ENCODE results near the gene TSHZ1.

Gene TSHZ1

DNA sequence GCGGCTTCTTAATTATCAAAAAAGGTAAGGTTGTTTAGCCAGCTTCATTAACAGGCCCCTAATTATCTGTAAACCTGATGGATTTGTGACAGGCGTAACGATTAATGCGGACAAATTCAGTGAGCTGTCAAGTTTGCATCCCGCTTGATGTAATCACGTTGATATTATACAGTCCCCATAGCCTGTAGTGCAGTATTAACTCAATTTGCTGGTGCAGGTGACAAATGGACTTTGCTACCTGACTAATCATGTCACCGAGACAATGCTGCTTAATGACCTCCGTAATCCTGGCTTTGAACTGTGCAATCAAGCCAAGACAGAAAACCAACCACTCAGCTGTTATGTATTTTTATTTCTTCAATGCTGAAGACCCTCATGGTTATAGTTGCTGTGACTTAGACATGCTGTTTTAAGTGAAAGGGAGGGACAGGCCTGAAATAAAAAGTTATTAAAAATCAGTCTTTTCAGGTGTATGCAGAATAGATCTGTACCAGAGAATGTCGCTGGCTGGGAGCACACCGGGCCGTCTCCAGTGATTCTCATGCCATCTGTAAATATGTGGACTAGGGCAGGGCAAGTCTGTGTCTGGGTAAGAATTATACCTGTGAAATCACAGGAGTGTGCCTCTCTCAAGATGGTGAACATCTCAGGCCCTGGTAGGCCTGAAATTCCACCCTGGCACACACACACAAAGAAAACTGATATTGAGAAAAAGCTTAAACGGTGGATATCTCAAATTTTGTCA lies 4.3 kb downstream of the TSHZ1 start:
- TF ChIP-seq, protein P1, sequence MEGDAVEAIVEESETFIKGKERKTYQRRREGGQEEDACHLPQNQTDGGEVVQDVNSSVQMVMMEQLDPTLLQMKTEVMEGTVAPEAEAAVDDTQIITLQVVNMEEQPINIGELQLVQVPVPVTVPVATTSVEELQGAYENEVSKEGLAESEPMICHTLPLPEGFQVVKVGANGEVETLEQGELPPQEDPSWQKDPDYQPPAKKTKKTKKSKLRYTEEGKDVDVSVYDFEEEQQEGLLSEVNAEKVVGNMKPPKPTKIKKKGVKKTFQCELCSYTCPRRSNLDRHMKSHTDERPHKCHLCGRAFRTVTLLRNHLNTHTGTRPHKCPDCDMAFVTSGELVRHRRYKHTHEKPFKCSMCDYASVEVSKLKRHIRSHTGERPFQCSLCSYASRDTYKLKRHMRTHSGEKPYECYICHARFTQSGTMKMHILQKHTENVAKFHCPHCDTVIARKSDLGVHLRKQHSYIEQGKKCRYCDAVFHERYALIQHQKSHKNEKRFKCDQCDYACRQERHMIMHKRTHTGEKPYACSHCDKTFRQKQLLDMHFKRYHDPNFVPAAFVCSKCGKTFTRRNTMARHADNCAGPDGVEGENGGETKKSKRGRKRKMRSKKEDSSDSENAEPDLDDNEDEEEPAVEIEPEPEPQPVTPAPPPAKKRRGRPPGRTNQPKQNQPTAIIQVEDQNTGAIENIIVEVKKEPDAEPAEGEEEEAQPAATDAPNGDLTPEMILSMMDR (IDR thresholded peaks at IDR 0.05; ENCODE audit: extremely low read depth, missing control alignments) = no peak
- no peak for DNase-seq (ENCODE audit: low spot score)

DNA sequence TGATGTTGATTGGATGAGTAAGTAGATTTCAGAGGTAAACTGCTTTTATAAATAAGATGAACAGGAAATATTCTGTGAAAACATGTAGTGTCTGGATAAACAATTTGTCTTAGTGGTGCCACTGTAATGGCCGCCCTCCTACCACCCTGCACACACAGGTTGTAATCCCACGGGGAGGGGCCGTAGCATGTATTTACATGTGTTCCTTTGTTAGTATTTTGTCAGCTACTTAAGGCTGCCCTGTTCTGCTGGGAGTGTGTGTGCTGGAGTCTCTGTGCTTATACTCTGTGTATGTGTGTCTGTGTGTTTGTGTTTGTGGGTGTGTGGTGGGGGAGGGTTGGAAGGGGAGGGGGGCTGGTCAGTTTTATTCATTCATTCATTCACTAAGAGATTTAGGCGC lies 5.1 kb downstream of the TSHZ1 start:
- TF ChIP-seq, protein P1 (IDR thresholded peaks at IDR 0.05; ENCODE audit: extremely low read depth, missing control alignments) = no peak
- no peak for DNase-seq (ENCODE audit: low spot score)

DNA sequence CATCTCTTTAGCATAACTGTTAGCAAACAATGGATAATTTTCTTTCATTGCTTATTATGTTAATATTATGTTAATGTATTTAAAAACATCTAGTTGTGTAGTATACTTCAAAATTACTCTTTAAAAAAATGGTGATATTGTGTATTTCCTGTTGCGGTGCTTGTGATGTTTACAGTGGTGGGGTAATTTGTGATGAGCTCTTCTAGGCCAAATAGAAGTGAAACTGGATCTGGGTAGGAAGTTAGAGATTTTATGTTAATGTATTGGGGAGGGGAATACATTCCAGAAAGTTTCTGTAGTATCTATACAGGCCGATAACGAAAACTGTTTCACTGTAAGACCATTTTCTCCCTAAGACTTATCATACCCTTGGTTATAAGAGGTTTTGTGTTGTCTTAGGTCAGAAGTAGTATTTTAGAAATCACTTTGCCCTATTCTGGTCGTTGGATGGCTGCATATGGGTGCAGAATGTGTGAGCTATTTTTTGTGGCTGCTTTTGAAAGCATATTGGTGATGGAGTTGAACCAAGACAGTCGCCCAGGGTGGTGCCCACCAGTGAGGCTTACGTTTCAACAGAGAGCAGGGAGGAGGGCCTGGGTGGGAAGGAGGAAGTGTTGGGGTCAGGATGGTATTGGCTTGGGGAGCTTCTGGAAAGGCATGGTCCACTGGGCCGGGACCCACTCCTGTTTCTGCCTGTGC lies 5.8 kb downstream of the TSHZ1 start:
- DNase-seq (ENCODE audit: low spot score) = no peak
- TF ChIP-seq, protein P1 (IDR thresholded peaks at IDR 0.05; ENCODE audit: extremely low read depth, missing control alignments) = no peak

DNA sequence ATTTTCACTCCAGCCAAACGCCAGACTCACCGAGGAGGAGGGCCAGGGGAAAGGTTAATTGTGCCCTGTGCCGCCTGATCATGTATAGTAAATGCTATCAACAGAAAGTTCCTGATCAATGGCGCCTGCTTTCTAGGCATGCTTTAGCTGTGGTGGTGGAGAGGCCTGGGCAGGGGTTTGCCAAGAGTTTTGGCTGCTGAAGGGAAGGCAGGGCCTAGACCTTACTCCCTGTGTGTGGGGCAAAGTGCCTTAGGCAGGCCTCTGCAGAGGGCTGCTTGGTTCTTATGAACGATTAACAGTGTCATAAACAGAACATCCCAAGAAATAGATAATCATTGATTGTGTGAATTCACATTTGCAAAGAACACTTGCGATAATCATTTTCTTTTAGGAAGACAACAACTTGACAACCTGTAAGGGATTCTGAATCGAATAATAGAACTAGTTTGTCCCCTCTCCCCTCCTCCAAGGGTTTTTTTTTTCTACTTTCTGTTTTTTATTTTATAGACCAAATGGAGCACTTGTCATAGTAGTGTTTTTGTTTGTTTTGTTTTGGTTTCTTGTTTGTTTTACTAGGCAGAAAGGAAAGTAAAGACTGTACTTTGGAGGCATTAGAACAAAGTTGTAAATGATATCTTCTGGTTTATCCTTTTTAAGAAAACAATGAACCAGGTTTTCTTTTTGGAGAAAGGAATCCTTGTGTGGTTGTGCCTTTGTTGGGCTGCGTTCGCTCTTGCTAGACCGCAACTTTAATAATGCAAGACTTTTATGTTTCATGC lies 6.5 kb downstream of the TSHZ1 start:
- no peak for DNase-seq (ENCODE audit: low spot score)
- TF ChIP-seq, protein P1 (IDR thresholded peaks at IDR 0.05; ENCODE audit: extremely low read depth, missing control alignments) = no peak

GRCh38 chr18:75218065-75218923 lies 7.7 kb downstream of the TSHZ1 start:
- TF ChIP-seq, protein P1 (IDR thresholded peaks at IDR 0.05; ENCODE audit: extremely low read depth, missing control alignments) = no peak
- no peak for DNase-seq (ENCODE audit: low spot score)

GRCh38 chr18:75219745-75220375 lies 9.3 kb downstream of the TSHZ1 start:
- DNase-seq (ENCODE audit: low spot score) = no peak
- TF ChIP-seq, protein P1 (IDR thresholded peaks at IDR 0.05; ENCODE audit: extremely low read depth, missing control alignments) = no peak
